DMS79 (cell line): ENCODE data around the gene ZNF561.

Experiments
- DNase-seq: peaks from one replicate; lab custom pipeline; 2025; lab: John Stamatoyannopoulos, UW

The ZNF561 gene

GRCh38 chr19:9580728-9581127 is 40.3 kb downstream of the ZNF561 start:
- no peak for DNase-seq

DNA sequence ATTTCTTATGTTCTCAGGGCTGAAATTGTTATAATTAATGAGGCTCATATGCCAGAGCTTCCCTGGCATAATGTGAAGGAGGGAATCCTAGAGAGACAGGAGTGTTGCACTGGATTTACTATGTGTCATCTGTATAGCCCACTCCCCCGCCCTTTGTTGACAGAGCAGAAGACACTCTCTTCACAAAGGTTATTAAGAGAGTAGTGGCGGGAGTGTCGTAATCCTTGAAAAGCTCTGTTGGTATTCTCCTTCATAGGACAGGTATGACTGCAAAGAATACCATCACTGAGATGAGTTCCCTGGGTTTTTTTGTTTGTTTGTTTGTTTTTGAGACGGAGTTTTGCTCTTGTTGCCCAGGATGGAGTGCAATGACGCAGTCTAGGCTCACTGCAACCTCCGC is 50.8 kb downstream of the ZNF561 start:
- no peak for DNase-seq

- no peak for DNase-seq
These were observed 54.3 kb downstream of the ZNF561 start for GRCh38 chr19:9566729-9567128.

GRCh38 chr19:9565900-9566705 is 54.9 kb downstream of the ZNF561 start:
- no peak for DNase-seq
